ENCODE measurements around the gene WDR20. TPM values are rescaled to one million over a fixed set of nuclear protein-coding genes. Genes with fewer than 3 reads are reported as not detected.
A peak's percentile ranks its signal among the peaks of the same experiment; 100 is the strongest.

The WDR20 gene
- total RNA-seq, 2 experiments from 2014 or later, result 40.1 to 41.2 TPM

- TF ChIP-seq CTCF (IDR thresholded peaks at IDR 0.05), result no peak
- H3K4me3 Mint-ChIP-seq, result peak overlapping the region; percentile 100
- intact Hi-C loops (cut with DNase I, micrococcal nuclease), result loop anchor here (2.0 to 5.0 kb wide), 6 partner anchors 52 to 454 kb away; partner anchors contain the start of genes ANKRD9 (in 1 of the 2), HSP90AA1 (in 1 of the 2), MOK (in 1 of the 2) and RCOR1 (in 1 of the 2)
- Histone ChIP-seq H3K36me3 (ENCODE audit: insufficient read depth, low read length) (peaks cover 3% of the 10 kb centered on the region), H3K9me3 (ENCODE audit: control insufficient read depth in 1 of 2, insufficient read depth in 1 of 2, low read length in 2 of 2) (no peaks in the 10 kb centered on the region), H3K4me1 (ENCODE audit: insufficient read depth, low read length) (peaks cover 16% of the 10 kb centered on the region), H3K27ac (ENCODE audit: low read depth in 1 of 2, low read length in 2 of 2) (no peak overlapping the region), H3K27me3 (ENCODE audit: control insufficient read depth in 1 of 2, insufficient read depth in 2 of 2, low read length in 2 of 2) (no peaks in the 10 kb centered on the region), H3K4me3 (ENCODE audit: low read length) (peak overlapping the region; percentile 96)
- H3K27me3 Mint-ChIP-seq, result no peaks in the 10 kb centered on the region
- H3K4me1 Mint-ChIP-seq (ENCODE audit: low read depth), result peaks cover 30% of the 10 kb centered on the region
- no peak for ATAC-seq (ENCODE audit: poor library complexity)
- peaks cover 21% of the 10 kb centered on the region for H3K36me3 Mint-ChIP-seq (ENCODE audit: low read depth)
- H3K9me3 Mint-ChIP-seq, result no peaks in the 10 kb centered on the region
- peak overlapping the region; percentile 99 for H3K27ac Mint-ChIP-seq
- CTCF ChIA-PET, result interaction anchor here (1.8 kb wide), 1 partner anchor 176 kb away, joined by 6 read pairs; no protein-coding TSS in a partner anchor
- POLR2A ChIA-PET, result interaction anchor here (2.6 kb wide), 1 partner anchor 51 kb away, joined by 12 read pairs; the partner anchor contains the start of gene HSP90AA1
- DNase-seq, result no peak
These were observed 1.2 kb upstream of the WDR20 start for GRCh38 chr14:102138535-102138934.

GRCh38 chr14:102138961-102139285 is 774 bp upstream of the WDR20 start:
- Histone ChIP-seq H3K36me3 (ENCODE audit: insufficient read depth, low read length) (peaks cover 3% of the 10 kb centered on the region), H3K4me3 (ENCODE audit: low read length) (peak overlapping the region; percentile 96), H3K27me3 (ENCODE audit: control insufficient read depth in 1 of 2, insufficient read depth in 2 of 2, low read length in 2 of 2) (no peaks in the 10 kb centered on the region), H3K9me3 (ENCODE audit: control insufficient read depth in 1 of 2, insufficient read depth in 1 of 2, low read length in 2 of 2) (no peaks in the 10 kb centered on the region), H3K27ac (ENCODE audit: low read depth in 1 of 2, low read length in 2 of 2) (peak overlapping the region in 1 of 2 donors; percentile 61), H3K4me1 (ENCODE audit: insufficient read depth, low read length) (peaks cover 16% of the 10 kb centered on the region)
- Mint-ChIP-seq H3K4me3 (peak overlapping the region; percentile 100), H3K27me3 (no peaks in the 10 kb centered on the region), H3K4me1 (ENCODE audit: low read depth) (peaks cover 30% of the 10 kb centered on the region), H3K36me3 (ENCODE audit: low read depth) (peaks cover 21% of the 10 kb centered on the region), H3K27ac (peak overlapping the region; percentile 99), H3K9me3 (no peaks in the 10 kb centered on the region)
- CTCF ChIA-PET, result interaction anchor here (1.8 kb wide), 1 partner anchor 175 kb away, joined by 6 read pairs; no protein-coding TSS in a partner anchor
- POLR2A ChIA-PET, result interaction anchor here (2.6 kb wide), 1 partner anchor 51 kb away, joined by 12 read pairs; the partner anchor contains the start of gene HSP90AA1
- no peak for TF ChIP-seq CTCF (IDR thresholded peaks at IDR 0.05)
- ATAC-seq (ENCODE audit: poor library complexity), result no peak
- peak in 1 of 14 experiments; percentile 1 for DNase-seq
- intact Hi-C loops (cut with DNase I, micrococcal nuclease), result loop anchor here (1.0 to 5.0 kb wide), 7 partner anchors 52 to 454 kb away; partner anchors contain the start of genes ANKRD9 (in 1 of the 2), HSP90AA1 (in 1 of the 2), MOK (in 1 of the 2) and RCOR1 (in 1 of the 2)

GRCh38 chr14:102140027-102140749 is 491 bp downstream of the WDR20 start:
- Mint-ChIP-seq H3K27me3 (no peaks in the 10 kb centered on the region), H3K36me3 (ENCODE audit: low read depth) (peaks cover 22% of the 10 kb centered on the region), H3K4me3 (peak overlapping the region; percentile 100), H3K4me1 (ENCODE audit: low read depth) (peaks cover 36% of the 10 kb centered on the region), H3K27ac (peak overlapping the region; percentile 99), H3K9me3 (no peaks in the 10 kb centered on the region)
- peak in 13 of 14 experiments; percentile 5 to 61 (median 18) for DNase-seq
- Histone ChIP-seq H3K4me1 (ENCODE audit: insufficient read depth, low read length) (peaks cover 16% of the 10 kb centered on the region), H3K4me3 (ENCODE audit: low read length) (peak overlapping the region; percentile 96), H3K27me3 (ENCODE audit: control insufficient read depth in 1 of 2, insufficient read depth in 2 of 2, low read length in 2 of 2) (no peaks in the 10 kb centered on the region), H3K36me3 (ENCODE audit: insufficient read depth, low read length) (peaks cover 3% of the 10 kb centered on the region), H3K9me3 (ENCODE audit: control insufficient read depth in 1 of 2, insufficient read depth in 1 of 2, low read length in 2 of 2) (no peaks in the 10 kb centered on the region), H3K27ac (ENCODE audit: low read depth in 1 of 2, low read length in 2 of 2) (peak overlapping the region; percentile 77 to 88)
- ChIA-PET POLR2A (interaction anchor here (0.6 to 2.6 kb wide), 4 partner anchors 44 to 178 kb away, joined by 3 to 12 read pairs (median 3); partner anchors contain the start of gene HSP90AA1), CTCF (interaction anchor here (1.1 kb wide), 1 partner anchor 174 kb away, joined by 3 read pairs; no protein-coding TSS in a partner anchor)
- TF ChIP-seq CTCF (IDR thresholded peaks at IDR 0.05), result no peak
- intact Hi-C loops (cut with DNase I, micrococcal nuclease), result loop anchor here in 1 of 2 experiments (2.0 to 5.0 kb wide), 4 partner anchors 53 to 383 kb away; partner anchors contain the start of genes CINP, DYNC1H1, HSP90AA1 and TECPR2
- ATAC-seq (ENCODE audit: poor library complexity), result peak; percentile 22

Data from CD4-positive, alpha-beta T cell (primary cell).